Measurements from ENCODE around the gene MYO18A.

Gene MYO18A

DNA sequence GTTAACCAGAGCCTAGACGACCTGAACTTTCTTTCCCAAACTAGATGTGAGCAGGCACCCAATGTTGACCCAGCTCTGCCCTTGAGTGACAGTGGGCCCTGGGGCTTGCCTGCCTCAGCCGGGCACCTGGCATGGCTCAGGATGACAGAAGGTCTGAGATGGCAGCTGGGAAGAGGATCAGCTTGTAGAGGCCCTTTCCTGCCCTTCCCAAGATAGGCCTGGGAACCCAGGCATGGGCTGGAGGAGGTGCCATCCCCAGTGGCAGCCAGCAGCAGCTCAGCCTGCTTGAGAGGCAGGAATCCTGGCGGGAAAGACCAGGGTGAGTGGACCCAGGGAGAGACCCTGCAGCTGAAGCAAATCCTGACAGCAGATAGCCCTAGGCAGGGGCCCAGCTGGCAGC is 78.2 kb downstream of the MYO18A start:
- H3K27me3 ChIP-seq (ENCODE audit: insufficient read depth, poor library complexity, severe bottlenecking): no peaks in the 10 kb centered on the region
- H3K4me3 ChIP-seq (replicated peaks; ENCODE audit: insufficient read depth, low read length): no peak overlapping the region
- no peak for DNase-seq (ENCODE audit: low read depth in 1 of 2, low spot score in 1 of 2)
- no peak overlapping the region for H3K27ac ChIP-seq (replicated peaks)
- TF ChIP-seq SPI1 (IDR thresholded peaks at IDR 0.05; ENCODE audit: borderline replicate concordance, low read depth) (no peak), POLR2AphosphoS5 (IDR thresholded peaks at IDR 0.05; ENCODE audit: low read depth) (no peak), REST (IDR thresholded peaks at IDR 0.05; ENCODE audit: insufficient replicate concordance, low read depth) (no peak)

- no peak overlapping the region for H3K27ac ChIP-seq (replicated peaks)
- DNase-seq (ENCODE audit: low read depth in 1 of 2, low spot score in 1 of 2): no peak
- H3K27me3 ChIP-seq (ENCODE audit: insufficient read depth, poor library complexity, severe bottlenecking): no peaks in the 10 kb centered on the region
- TF ChIP-seq REST (IDR thresholded peaks at IDR 0.05; ENCODE audit: insufficient replicate concordance, low read depth) (no peak), POLR2AphosphoS5 (IDR thresholded peaks at IDR 0.05; ENCODE audit: low read depth) (no peak), SPI1 (IDR thresholded peaks at IDR 0.05; ENCODE audit: borderline replicate concordance, low read depth) (no peak), CTCF (IDR thresholded peaks at IDR 0.05; ENCODE audit: insufficient read depth, low read length) (no peak), GABPA (IDR thresholded peaks at IDR 0.05; ENCODE audit: low read depth) (no peak)
- H3K4me3 ChIP-seq (replicated peaks; ENCODE audit: insufficient read depth, low read length): no peak overlapping the region
Observed at GRCh38 chr17:29100296-29100695, 79.9 kb downstream of the MYO18A start.

DNA sequence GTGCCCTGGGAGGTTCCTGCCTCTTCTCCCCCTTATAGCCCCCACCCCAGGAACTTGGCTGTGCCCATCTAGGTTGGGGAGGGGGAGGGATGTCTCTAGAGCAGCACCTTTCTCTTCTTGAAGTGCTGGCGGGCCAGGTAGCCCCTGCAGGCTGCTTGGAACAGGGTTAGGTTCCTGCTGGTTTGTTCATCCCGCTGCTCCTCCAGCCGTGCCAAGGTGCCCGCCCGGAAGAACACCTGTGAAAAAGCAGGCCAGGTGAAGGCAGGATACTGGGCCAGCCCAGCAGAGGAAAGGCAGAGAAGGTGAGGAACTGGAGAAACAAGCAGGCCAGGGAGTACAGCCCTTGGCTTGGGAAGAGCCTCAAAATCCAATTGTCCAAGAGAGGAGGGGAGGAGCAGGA is 80.7 kb downstream of the MYO18A start:
- H3K27me3 ChIP-seq (ENCODE audit: insufficient read depth, poor library complexity, severe bottlenecking): no peaks in the 10 kb centered on the region
- no peak overlapping the region for H3K27ac ChIP-seq (replicated peaks)
- DNase-seq (ENCODE audit: low read depth in 1 of 2, low spot score in 1 of 2): no peak
- no peak for TF ChIP-seq POLR2AphosphoS5 (IDR thresholded peaks at IDR 0.05; ENCODE audit: low read depth)
- TF ChIP-seq GABPA (IDR thresholded peaks at IDR 0.05; ENCODE audit: low read depth): no peak
- TF ChIP-seq CTCF (IDR thresholded peaks at IDR 0.05; ENCODE audit: insufficient read depth, low read length): no peak
- no peak overlapping the region for H3K4me3 ChIP-seq (replicated peaks; ENCODE audit: insufficient read depth, low read length)

DNA sequence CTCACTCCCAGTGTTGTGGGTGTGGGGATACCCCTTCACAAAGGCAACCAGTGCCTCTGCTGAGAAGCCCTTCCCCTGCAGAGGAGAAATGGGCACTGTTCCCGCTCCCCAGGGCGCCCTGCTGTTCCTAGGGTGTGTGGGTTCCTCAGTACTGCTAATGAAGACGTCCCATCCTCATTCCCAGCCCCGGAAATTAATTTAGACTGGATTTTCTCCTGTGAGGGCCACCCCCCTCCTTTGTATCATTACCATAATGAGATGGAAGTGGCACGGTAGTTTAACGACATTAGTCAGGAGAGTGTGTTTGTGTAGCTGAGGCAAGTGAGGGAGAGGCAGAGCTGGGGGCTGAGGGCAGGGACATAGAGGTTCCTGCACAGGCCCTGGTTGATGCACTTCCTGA is 84.1 kb downstream of the MYO18A start:
- DNase-seq (ENCODE audit: low read depth in 1 of 2, low spot score in 1 of 2): no peak
- Histone ChIP-seq H3K27me3 (ENCODE audit: insufficient read depth, poor library complexity, severe bottlenecking) (no peaks in the 10 kb centered on the region), H3K4me3 (replicated peaks; ENCODE audit: insufficient read depth, low read length) (no peak overlapping the region), H3K27ac (replicated peaks) (no peak overlapping the region)
- TF ChIP-seq SPI1 (IDR thresholded peaks at IDR 0.05; ENCODE audit: borderline replicate concordance, low read depth) (no peak), GABPA (IDR thresholded peaks at IDR 0.05; ENCODE audit: low read depth) (no peak), CTCF (IDR thresholded peaks at IDR 0.05; ENCODE audit: insufficient read depth, low read length) (no peak), REST (IDR thresholded peaks at IDR 0.05; ENCODE audit: insufficient replicate concordance, low read depth) (no peak), POLR2AphosphoS5 (IDR thresholded peaks at IDR 0.05; ENCODE audit: low read depth) (no peak)
